GM21786 (cell line): Measurements from ENCODE around the gene CLCN6.

ENCODE experiments used
- ATAC-seq: cut with Tn5 transposase; IDR thresholded peaks from one replicate; pipeline ENCODE4 v1.9.1; 2021; ENCODE audit not compliant: unreplicated experiment

CLCN6 gene

DNA sequence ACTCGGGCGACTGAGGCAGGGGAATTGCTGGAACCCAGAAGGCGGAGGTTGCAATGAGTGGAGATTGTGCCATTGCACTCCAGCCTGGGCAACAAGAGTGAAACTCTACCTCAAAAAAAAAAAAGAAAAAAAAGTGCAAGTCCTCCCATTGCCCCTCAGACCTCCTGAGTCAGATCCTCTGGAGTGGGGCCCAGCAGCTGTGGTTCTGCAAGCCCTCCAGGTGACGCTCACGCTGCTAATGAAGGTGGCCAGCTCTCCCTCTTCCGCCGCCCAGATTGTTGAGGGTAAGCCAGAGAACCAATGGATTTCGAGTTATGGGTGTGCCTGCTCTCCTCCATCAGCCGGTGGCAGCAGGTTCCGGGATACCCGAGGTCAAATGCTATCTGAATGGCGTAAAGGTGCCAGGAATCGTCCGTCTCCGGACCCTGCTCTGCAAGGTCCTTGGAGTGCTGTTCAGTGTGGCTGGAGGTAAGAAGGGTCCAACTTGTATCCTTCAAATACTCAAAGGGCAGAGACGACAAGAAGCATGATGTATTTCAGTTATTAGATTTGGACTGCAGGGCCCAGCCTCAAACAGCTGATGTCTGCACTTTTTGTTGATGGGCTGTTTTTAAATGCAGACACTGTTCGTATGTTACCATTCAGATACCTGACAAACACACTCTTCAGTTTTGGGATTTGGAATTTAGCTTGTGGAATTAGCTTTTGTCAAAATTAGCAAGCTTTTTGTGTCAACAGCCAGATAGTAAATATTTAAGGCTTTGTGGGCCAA lies 17.6 kb downstream of the CLCN6 start:
- no peak for ATAC-seq

DNA sequence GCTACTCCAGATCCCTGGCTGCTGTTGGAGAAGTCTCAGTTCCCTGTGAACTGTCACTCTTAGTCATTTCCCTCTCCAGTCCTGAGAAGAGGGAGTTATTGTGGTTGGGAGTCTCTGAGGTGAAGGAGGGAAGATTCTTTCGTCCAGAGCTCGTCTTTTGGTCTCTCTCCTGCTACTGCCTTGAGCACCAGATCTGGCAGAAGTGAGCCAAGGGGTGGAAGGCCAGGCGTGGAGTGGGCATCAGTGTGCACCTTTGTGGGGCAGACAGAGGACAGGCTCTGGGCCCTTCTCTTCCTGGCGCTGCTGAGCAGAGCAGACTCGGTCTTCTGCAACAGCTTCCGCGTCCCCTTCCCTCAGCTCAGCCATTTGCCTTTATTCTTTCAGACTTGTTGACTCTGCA lies 19.1 kb downstream of the CLCN6 start:
- no peak for ATAC-seq

GRCh38 chr1:11826946-11827345 lies 21.0 kb downstream of the CLCN6 start:
- no peak for ATAC-seq

- no peak for ATAC-seq
These were observed 22.5 kb downstream of the CLCN6 start for GRCh38 chr1:11828511-11828910.

GRCh38 chr1:11831945-11832725 lies 26.1 kb downstream of the CLCN6 start:
- ATAC-seq = no peak

DNA sequence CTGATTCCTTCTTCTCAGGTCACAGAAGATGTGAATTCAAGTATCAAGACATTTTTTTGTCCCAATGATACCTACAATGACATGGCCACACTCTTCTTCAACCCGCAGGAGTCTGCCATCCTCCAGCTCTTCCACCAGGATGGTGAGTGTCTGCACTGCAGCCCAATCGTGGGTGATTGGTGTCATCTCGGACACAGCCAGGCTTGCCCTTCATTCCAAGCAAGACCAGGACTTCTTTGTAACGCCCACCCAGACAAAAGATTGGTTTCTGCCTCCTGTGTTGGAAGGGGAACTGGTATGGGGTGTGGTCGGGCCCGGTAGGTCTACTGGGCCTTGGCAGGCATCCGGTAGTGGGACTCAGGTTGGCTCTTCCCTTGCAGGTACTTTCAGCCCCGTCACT lies 27.5 kb downstream of the CLCN6 start:
- no peak for ATAC-seq

DNA sequence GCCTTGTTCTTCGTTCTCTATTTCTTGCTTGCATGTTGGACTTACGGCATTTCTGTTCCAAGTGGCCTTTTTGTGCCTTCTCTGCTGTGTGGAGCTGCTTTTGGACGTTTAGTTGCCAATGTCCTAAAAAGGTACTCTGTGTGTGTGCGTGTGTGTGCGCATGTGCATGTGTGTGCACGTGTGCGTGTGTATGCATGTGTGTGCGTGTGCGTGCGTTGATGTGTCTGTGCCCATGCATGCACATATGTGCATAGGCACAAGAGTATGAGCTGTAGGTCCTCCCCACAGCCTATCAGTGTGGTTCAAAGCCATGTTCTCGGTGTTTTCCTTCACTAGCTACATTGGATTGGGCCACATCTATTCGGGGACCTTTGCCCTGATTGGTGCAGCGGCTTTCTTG lies 27.9 kb downstream of the CLCN6 start:
- no peak for ATAC-seq

DNA sequence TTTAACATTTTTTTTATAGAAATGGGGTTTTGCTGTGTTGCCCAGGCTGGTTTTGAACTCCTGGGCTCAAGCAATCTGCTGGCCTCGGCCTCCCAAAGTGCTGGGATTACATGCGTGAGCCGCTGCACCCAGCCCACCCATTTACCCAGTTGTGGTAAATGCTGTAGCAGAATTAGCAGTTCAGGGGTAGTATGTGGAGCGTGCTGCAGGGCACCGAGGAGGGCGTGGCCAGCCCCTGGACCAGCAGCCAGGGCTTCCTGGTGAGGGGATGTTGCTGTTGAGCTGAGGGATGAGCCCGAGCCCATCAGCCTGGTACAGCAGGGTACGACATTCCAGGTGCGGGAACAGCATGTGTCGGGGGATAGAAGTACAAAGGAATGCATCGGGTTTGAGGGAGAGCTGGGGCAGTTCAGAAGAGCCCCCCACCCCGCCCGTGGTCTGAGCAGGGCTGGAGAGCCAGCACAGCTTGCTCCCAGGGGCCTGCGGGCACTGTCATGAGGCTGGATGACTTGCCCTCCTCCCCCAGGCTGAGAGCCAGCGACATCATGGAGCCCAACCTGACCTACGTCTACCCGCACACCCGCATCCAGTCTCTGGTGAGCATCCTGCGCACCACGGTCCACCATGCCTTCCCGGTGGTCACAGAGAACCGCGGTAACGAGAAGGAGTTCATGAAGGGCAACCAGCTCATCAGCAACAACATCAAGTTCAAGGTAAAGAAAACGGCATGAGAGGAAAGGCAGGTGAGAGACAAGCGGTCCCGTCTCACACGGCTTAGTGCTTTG lies 29.6 kb downstream of the CLCN6 start:
- no peak for ATAC-seq

DNA sequence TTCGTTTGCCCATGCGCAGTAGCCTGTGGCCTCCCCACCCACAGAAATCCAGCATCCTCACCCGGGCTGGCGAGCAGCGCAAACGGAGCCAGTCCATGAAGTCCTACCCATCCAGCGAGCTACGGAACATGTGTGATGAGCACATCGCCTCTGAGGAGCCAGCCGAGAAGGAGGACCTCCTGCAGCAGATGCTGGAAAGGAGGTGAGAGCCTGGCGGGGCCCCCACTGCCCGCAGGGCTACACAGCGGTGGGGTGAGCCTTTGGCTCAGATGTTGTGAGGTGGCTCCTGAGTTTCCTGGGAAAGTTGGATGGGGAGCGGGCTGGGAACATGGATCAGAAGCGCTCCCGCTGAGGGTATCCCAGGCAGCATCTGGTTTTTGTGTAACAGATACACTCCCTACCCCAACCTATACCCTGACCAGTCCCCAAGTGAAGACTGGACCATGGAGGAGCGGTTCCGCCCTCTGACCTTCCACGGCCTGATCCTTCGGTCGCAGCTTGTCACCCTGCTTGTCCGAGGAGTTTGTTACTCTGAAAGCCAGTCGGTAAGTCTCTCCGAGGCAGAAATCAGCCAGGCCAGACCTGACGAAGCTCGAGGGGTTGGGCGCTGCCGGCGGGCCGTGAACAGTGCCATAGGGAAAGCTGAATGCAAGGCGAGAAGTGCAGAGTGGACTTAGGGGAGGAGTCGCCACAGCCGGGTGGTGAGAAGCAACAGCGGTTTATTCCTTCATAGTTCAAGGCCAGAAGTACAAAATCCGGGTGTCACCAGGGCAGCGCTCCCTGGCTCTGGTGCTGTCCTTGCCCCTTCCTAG lies 31.2 kb downstream of the CLCN6 start:
- no peak for ATAC-seq

DNA sequence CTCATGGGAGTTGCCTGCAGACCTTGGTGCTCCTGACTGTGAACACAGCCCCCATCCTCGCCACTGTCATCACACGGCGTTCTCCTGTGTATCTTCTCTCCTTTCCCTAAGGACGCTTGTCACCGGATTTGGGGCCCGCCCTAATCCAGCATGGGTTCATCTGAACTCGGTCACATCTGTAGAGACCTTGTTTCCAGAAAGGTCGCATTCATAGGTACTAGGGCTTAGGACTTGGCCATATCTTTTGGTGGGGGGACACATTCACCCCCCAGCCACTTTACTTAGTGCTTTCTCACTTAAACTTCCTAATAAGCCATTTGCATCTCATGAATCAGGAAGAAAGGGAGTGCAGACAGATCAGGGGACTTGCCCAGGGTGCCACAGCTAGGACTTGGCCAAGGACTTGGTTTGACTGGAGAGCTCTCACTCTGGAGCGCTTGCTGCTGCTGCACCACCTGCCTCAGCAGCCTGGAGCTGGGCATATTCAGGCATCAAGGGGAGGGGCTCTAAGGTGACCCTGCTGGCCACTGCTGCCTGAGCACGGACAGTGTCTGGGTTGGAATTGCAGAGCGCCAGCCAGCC lies 31.9 kb downstream of the CLCN6 start:
- ATAC-seq = no peak

DNA sequence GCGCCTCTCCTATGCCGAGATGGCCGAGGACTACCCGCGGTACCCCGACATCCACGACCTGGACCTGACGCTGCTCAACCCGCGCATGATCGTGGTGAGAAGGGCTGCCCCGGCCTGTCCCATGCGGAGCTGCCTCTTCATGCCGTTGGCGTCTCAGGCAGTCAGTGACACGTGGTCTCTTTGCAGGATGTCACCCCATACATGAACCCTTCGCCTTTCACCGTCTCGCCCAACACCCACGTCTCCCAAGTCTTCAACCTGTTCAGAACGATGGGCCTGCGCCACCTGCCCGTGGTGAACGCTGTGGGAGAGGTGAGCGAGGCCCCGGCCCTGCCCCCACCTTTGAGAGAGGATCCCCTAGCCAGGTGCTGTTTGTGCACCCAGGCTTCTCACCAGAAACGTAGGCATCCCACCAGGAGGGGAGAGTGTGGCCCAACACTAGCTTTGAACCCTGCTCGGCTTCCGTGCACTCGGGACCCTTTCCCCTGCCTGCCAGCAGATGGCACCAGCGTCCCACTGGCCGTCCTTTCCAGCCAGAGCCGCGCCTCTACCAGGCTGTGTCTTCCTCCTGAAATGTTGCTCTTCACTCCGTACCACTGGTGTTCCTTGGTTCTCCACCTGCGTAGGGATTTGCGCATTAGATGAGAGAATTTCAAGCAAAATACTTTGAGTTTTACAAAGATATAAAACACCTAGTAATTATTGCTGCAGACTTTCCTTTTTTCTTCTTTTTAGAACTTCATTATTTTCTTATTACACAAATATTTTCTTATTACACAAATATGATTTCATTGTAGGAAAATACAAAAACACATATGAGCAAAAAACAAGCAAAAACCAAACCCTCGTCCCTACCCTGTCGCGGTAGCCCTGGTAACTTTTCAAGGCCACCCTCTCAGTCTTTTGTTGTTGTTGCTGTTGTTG lies 32.6 kb downstream of the CLCN6 start:
- no peak for ATAC-seq

DNA sequence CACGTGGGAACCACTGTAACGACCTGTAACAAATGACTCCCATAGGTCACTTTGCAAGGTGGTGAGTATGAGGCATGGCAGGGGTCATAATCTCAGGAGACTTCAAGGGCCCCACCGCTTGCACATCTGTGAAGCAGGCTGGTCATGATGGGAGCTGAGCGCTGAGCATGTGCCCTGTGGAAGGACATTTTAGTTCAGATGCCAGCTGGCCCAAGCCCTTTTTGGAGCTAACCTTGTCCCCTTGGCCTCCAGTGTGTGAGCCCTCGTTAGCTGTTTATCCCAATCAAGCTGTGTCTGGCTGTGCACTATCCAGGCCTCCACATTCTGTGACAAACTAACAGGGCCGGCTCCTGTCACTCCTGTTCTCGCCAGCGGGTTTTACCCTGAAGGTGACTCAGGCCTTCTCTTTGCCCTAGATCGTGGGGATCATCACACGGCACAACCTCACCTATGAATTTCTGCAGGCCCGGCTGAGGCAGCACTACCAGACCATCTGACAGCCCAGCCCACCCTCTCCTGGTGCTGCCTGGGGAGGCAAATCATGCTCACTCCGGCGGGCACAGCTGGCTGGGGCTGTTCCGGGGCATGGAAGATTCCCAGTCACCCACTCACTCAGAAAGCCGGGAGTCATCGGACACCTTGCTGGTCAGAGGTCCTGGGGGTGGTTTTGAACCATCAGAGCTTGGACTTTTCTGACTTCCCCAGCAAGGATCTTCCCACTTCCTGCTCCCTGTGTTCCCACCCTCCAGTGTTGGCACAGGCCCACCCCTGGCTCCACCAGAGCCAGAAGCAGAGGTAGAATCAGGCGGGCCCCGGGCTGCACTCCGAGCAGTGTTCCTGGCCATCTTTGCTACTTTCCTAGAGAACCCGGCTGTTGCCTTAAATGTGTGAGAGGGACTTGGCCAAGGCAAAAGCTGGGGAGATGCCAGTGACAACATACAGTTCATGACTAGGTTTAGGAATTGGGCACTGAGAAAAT lies 34.0 kb downstream of the CLCN6 start:
- ATAC-seq = no peak

GRCh38 chr1:11841245-11842153 lies 35.5 kb downstream of the CLCN6 start:
- ATAC-seq = no peak

GRCh38 chr1:11842154-11843041 lies 36.4 kb downstream of the CLCN6 start:
- no peak for ATAC-seq

- ATAC-seq = no peak
These were observed 39.8 kb downstream of the CLCN6 start for GRCh38 chr1:11845641-11846335.
